Activated T-cell treated with anti-CD3 and anti-CD28 coated beads, Interleukin-2, amount 50 U/mL, for 72 hours (primary cell): ENCODE measurements around the gene PPM1B. TPM values are rescaled to one million over a fixed set of nuclear protein-coding genes. Genes with fewer than 3 reads are reported as not detected.
A peak's percentile ranks its signal among the peaks of the same experiment; 100 is the strongest.
"Not testable (repeated sequence)": the region's sequence is repeated elsewhere in the genome, so short reads cannot be mapped to it uniquely, and the experiment has no call there.

Experiments used
- ATAC-seq, 2 donors: fragments of 150-1000 bp; cut with Tn5 transposase; replicated peaks in 1 of 2; 2 replicates each; pipeline ENCODE4 v1.10.0; 2021; ENCODE audit warnings: moderate library complexity in 2 of 2, mild to moderate bottlenecking in 1 of 2
- DNase-seq, 2 donors: peaks; one replicate each; pipeline ENCODE4 v3.0.0; 2021 to 2022; ENCODE audit warnings: mixed read lengths in 1 of 2
- H3K27ac Mint-ChIP-seq: one replicate; pipeline ENCODE4 v1.8.0; 2022; ENCODE audit warnings: mild to moderate bottlenecking, moderate library complexity, mixed read lengths
- H3K27me3 Mint-ChIP-seq: one replicate; pipeline ENCODE4 v1.8.0; 2022; ENCODE audit warnings: low read depth, mixed read lengths
- H3K36me3 Mint-ChIP-seq, 2 donors: one replicate each; pipeline ENCODE4 v1.8.0; 2022; ENCODE audit warnings: mixed read lengths in 2 of 2, mild to moderate bottlenecking in 1 of 2; ENCODE audit not compliant: insufficient read depth in 2 of 2
- H3K4me1 Mint-ChIP-seq: one replicate; pipeline ENCODE4 v1.8.0; 2022; ENCODE audit warnings: low read depth, mixed read lengths
- H3K4me3 Mint-ChIP-seq, 2 donors: one replicate each; pipeline ENCODE4 v1.8.0; 2022; ENCODE audit warnings: mild to moderate bottlenecking in 2 of 2, mixed read lengths in 2 of 2, moderate library complexity in 2 of 2
- H3K9me3 Mint-ChIP-seq, 2 donors: one replicate each; pipeline ENCODE4 v1.8.0; 2022; ENCODE audit warnings: mixed read lengths in 2 of 2
- total RNA-seq, 2 donors: library from RNA; stranded (reverse); gene quantifications; one replicate each; pipeline ENCODE4 v1.2.3, GENCODE V29; 2022

Gene PPM1B
- total RNA-seq, 2 donors from 2014 or later: 47.6 to 60.1 TPM

DNA sequence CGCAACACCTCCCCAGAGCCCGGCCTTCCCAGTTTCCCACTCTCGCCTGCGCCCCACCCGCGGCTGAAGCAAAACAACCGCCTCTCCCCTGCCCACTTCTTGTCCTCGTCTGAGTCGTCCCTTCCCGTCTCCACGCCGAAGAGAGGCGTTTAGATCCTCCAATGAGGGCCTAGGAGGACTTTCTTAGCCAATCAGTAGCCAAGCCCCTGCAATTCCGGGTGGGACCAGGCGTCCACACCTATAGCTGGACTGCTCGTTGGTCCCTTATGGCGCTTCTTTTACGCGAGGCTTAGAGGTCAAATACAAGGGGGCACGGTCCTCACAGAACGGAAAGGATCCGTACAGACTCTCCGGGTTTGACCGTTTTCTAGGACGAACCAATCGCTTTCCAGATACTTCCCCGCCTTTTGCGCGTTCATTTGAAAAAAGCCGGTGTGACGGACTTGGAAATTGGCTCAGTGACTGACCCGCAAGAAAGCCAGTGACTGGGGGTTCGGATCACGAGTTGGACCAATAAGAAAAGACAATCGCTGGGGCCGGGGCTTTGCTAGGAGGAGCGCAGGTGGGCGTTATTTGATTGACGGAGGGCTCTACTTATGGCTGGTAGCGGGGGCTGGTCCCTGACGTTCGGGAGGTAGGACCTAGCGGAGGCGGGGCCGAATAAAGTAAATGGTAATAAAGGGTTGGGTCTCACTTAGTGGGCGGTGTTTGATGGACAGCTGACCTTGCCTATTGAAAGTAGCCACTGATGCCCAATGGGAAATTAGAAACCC is 581 bp upstream of the PPM1B start:
- H3K36me3 Mint-ChIP-seq: peaks cover 8% of the 10 kb centered on the region in 2 donors
- DNase-seq (peak; percentile 96 to 99), ATAC-seq (peak; percentile 82 to 83)
- peaks cover 36% of the 10 kb centered on the region for H3K4me1 Mint-ChIP-seq
- peak overlapping the region; percentile 90 for H3K27ac Mint-ChIP-seq
- no peaks in the 10 kb centered on the region for H3K9me3 Mint-ChIP-seq
- H3K27me3 Mint-ChIP-seq: no peaks in the 10 kb centered on the region
- peak overlapping the region; percentile 95 to 98 for H3K4me3 Mint-ChIP-seq

DNA sequence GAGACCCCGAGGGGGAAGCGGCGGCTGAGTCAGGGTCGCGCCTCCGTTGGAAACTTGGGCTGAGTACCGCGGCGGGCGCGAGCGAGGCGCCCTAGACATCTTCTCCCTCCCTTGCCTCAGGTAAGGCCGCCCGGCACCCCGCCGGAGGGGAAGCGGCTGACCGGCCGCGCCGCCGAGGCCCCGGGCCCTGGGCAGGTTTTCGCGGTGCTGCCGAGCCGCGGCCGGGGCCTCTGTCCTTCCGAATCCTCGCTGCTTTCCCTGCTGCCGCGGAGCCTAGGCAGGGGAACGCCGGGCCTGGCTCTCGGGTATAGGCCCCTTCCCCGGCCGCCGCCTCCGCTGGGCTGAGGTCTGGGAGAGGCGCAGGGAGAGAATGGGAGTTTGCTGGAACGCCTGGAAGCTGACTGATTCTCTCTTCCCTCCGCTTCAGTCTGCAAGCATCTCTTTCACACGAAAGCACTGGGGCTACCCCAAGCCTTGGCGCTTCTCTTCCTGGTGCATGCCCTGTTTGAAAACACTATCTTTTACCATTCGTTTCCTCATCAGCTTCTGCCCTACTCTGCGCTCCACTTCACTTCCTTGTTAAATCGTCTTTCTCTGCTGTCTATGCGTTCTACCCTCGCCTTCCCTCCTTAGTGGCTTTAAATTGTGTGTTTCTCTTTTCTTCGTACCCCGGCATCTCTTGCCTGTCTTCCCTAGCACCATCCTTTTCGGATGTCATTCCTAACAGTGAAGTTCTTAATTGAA is 652 bp downstream of the PPM1B start:
- Mint-ChIP-seq H3K4me3 (peak overlapping the region; percentile 95 to 98), H3K27me3 (no peaks in the 10 kb centered on the region), H3K4me1 (peaks cover 45% of the 10 kb centered on the region), H3K36me3 (peaks cover 8% of the 10 kb centered on the region in 2 donors), H3K27ac (peak overlapping the region; percentile 81), H3K9me3 (no peaks in the 10 kb centered on the region)
- ATAC-seq (peak in 1 of 2 donors; percentile 8), DNase-seq (peak; percentile 49 to 52)

- Mint-ChIP-seq H3K4me3 (peak overlapping the region; percentile 95 to 98), H3K27me3 (no peaks in the 10 kb centered on the region), H3K4me1 (peaks cover 55% of the 10 kb centered on the region), H3K36me3 (peaks cover 8 to 11% of the 10 kb centered on the region in 2 donors), H3K27ac (peak overlapping the region; percentile 81), H3K9me3 (no peaks in the 10 kb centered on the region)
- ATAC-seq (no peak), DNase-seq (no peak)
Observed at GRCh38 chr2:44170311-44170717, 1.6 kb downstream of the PPM1B start.

DNA sequence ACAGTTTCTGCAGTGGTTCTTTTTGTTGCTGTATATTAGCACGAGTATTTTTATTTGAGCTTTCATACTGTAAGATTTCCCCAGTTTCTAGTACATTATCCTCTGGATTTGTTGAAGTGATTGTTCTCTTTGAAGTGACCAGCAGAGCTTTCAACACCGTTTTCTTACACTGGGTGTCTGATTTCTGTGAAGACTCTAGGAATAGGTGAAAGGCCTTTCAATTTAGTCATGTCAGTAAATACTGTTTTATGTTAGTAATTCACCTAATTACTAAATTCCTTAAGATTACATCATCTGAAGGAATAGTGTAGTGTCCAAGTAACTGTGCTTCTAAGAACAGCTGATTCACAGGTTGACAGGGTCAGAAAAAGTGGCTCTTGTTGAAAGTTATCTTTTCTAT is 2.3 kb downstream of the PPM1B start:
- ATAC-seq: no peak
- Mint-ChIP-seq H3K9me3 (no peaks in the 10 kb centered on the region), H3K4me3 (peak overlapping the region; percentile 95 to 98), H3K27me3 (no peaks in the 10 kb centered on the region), H3K36me3 (peaks cover 8 to 14% of the 10 kb centered on the region in 2 donors), H3K4me1 (peaks cover 62% of the 10 kb centered on the region), H3K27ac (peak overlapping the region; percentile 84)
- no peak for DNase-seq

DNA sequence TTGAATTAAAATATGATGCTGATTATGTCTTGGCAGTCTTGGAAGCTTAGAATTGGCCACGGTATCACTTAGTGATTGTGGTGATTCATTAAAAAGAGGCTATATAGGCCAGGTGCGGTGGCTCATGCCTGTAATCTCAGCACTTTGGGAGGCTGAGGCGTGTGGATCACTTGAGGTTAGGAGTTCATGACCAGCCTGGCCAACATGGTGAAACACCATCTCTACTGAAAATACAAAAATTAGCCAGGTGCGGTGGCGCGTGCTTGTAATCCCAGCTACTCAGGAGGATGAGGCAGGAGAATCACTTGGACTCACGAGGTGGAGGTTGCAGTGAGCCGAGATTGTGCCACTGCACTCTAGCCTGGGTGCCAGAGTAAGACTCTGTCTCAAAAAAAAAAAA is 2.8 kb downstream of the PPM1B start:
- peak overlapping the region; percentile 84 for H3K27ac Mint-ChIP-seq
- ATAC-seq, H3K27me3 Mint-ChIP-seq, H3K9me3 Mint-ChIP-seq: not testable (repeated sequence)
- H3K4me3 Mint-ChIP-seq: peak overlapping the region; percentile 95 to 98
- peaks cover 67% of the 10 kb centered on the region for H3K4me1 Mint-ChIP-seq
- peaks cover 8 to 14% of the 10 kb centered on the region in 2 donors for H3K36me3 Mint-ChIP-seq
- DNase-seq: peak in 1 of 2 donors; percentile 13

- no peak overlapping the region for H3K27ac Mint-ChIP-seq
- no peak for ATAC-seq
- DNase-seq: no peak
- H3K36me3 Mint-ChIP-seq: peaks cover 8 to 13% of the 10 kb centered on the region in 2 donors
- peaks cover 73% of the 10 kb centered on the region for H3K4me1 Mint-ChIP-seq
- H3K27me3 Mint-ChIP-seq: no peaks in the 10 kb centered on the region
- no peaks in the 10 kb centered on the region for H3K9me3 Mint-ChIP-seq
- H3K4me3 Mint-ChIP-seq: peak overlapping the region; percentile 40 to 42
Observed at GRCh38 chr2:44172576-44172975, 3.9 kb downstream of the PPM1B start.

DNA sequence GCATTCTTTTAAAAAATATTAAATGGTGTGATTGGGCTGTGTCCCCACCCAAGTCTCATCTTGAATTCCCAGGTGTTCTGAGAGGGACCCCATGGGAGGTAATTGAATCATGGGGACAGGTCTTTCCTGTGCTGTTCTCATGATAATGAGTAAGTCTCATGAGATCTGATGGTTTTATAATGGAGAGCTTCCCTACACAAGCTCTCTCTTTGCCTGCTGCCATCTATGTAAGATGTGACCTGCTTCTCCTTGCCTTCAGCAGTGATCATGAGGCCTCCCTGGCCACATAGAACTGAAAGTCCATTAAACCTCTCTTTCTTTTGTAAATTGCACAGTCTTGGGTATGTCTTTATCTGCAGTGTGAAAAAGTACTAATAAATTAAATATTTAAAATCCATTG is 10.3 kb downstream of the PPM1B start:
- DNase-seq (no peak), ATAC-seq (no peak)
- Mint-ChIP-seq H3K4me1 (peaks cover 74% of the 10 kb centered on the region), H3K9me3 (no peaks in the 10 kb centered on the region), H3K4me3 (no peak overlapping the region), H3K36me3 (peaks cover 5 to 19% of the 10 kb centered on the region in 2 donors), H3K27me3 (no peaks in the 10 kb centered on the region), H3K27ac (no peak overlapping the region)

- Mint-ChIP-seq H3K27me3 (no peaks in the 10 kb centered on the region), H3K9me3 (no peaks in the 10 kb centered on the region), H3K4me1 (peaks cover 71% of the 10 kb centered on the region), H3K36me3 (peaks cover 5 to 13% of the 10 kb centered on the region in 2 donors), H3K27ac (no peak overlapping the region), H3K4me3 (no peak overlapping the region)
- no peak for ATAC-seq
- DNase-seq: no peak
Observed at GRCh38 chr2:44181648-44182047, 13.0 kb downstream of the PPM1B start.

- H3K27ac Mint-ChIP-seq: peak overlapping the region; percentile 79
- H3K27me3 Mint-ChIP-seq: no peaks in the 10 kb centered on the region
- no peaks in the 10 kb centered on the region for H3K9me3 Mint-ChIP-seq
- peaks cover 78% of the 10 kb centered on the region for H3K4me1 Mint-ChIP-seq
- H3K36me3 Mint-ChIP-seq: peaks cover 5 to 8% of the 10 kb centered on the region in 2 donors
- ATAC-seq (peak; percentile 71 to 84), DNase-seq (no peak)
- H3K4me3 Mint-ChIP-seq: peak overlapping the region; percentile 41 to 67
Observed at GRCh38 chr2:44184106-44184505, 15.4 kb downstream of the PPM1B start.

GRCh38 chr2:44186810-44187209 is 18.1 kb downstream of the PPM1B start:
- peak overlapping the region in 1 of 2 donors; percentile 24 for H3K4me3 Mint-ChIP-seq

GRCh38 chr2:44187251-44187650 is 18.6 kb downstream of the PPM1B start:
- Mint-ChIP-seq H3K9me3 (no peaks in the 10 kb centered on the region), H3K27ac (no peak overlapping the region), H3K27me3 (no peaks in the 10 kb centered on the region), H3K36me3 (peaks cover 0 to 1% of the 10 kb centered on the region in 2 donors), H3K4me3 (peak overlapping the region in 1 of 2 donors; percentile 24), H3K4me1 (peaks cover 92% of the 10 kb centered on the region)
- DNase-seq (no peak), ATAC-seq (no peak)

More at GRCh38 chr2:44186810-44187209, 18.1 kb downstream of the PPM1B start:
- peaks cover 0 to 1% of the 10 kb centered on the region in 2 donors for H3K36me3 Mint-ChIP-seq
- no peaks in the 10 kb centered on the region for H3K27me3 Mint-ChIP-seq
- ATAC-seq: no peak
- peaks cover 88% of the 10 kb centered on the region for H3K4me1 Mint-ChIP-seq
- H3K27ac Mint-ChIP-seq: no peak overlapping the region
- no peak for DNase-seq
- H3K9me3 Mint-ChIP-seq: no peaks in the 10 kb centered on the region

GRCh38 chr2:44188696-44189095 is 20.0 kb downstream of the PPM1B start:
- Mint-ChIP-seq H3K9me3 (no peaks in the 10 kb centered on the region), H3K27me3 (no peaks in the 10 kb centered on the region), H3K4me1 (peaks cover 87% of the 10 kb centered on the region), H3K27ac (no peak overlapping the region), H3K4me3 (no peak overlapping the region), H3K36me3 (peaks cover 0 to 1% of the 10 kb centered on the region in 2 donors)
- DNase-seq (no peak), ATAC-seq (no peak)

GRCh38 chr2:44189104-44189503 is 20.4 kb downstream of the PPM1B start:
- H3K4me3 Mint-ChIP-seq: no peak overlapping the region
- H3K27ac Mint-ChIP-seq: no peak overlapping the region
- H3K4me1 Mint-ChIP-seq: peaks cover 87% of the 10 kb centered on the region
- H3K27me3 Mint-ChIP-seq: no peaks in the 10 kb centered on the region
- H3K36me3 Mint-ChIP-seq: peaks cover 2 to 3% of the 10 kb centered on the region in 2 donors
- no peaks in the 10 kb centered on the region for H3K9me3 Mint-ChIP-seq
- no peak for ATAC-seq
- no peak for DNase-seq
